ENCODE measurements around the gene CHST8.
"Not testable (repeated sequence)": the region's sequence is repeated elsewhere in the genome, so short reads cannot be mapped to it uniquely, and the experiment has no call there.

The CHST8 gene

DNA sequence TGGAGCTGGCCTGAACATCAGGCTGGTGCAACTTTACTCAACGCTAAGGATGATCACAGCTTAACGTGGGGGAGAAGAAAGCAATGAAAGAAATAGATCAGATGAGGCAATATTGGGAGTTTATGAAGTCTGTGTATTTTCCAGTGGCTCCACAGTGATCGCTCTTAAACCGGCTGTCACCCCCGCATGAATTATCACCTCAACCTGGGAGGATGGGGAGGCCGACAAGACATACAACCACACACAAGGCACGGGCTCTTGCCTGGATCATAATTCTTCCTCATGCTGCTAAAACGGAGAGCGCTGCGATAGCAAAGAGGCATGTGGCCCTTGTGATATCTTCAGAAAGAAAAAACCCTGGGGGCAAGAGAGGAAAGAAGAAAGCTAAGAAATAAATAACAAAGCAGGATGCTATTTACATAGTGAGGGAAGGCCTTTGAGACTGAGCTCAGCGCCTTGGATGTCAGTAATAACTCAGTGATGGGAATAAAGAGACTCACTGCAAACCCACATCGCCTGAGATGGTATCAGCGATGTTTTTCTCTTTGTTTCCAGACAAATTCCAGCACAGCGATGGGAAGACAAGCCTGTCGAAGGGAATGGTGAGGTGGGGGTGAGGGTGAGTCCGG lies 19.1 kb upstream of the CHST8 start:
- no peak overlapping the region for H3K27ac ChIP-seq (ENCODE audit: low read depth, low read length, severe bottlenecking)
- H3K9me3 ChIP-seq (ENCODE audit: control insufficient read depth, low read length) = peaks cover 24% of the 10 kb centered on the region
- no peak overlapping the region for H3K4me3 ChIP-seq (ENCODE audit: extremely low read depth, insufficient read depth, low read length, poor library complexity, severe bottlenecking)
- H3K36me3 ChIP-seq (ENCODE audit: control insufficient read depth, insufficient read depth, low read length) = no peaks in the 10 kb centered on the region
- WGBS, 2 experiments (ENCODE audit: insufficient coverage in 2 of 2) = 75 to 84% methylated on average over 11 of the region's 16 CpGs
- H3K4me1 ChIP-seq (ENCODE audit: control insufficient read depth, insufficient read depth, low read length, poor library complexity, severe bottlenecking) = no peaks in the 10 kb centered on the region

- WGBS, 2 experiments (ENCODE audit: insufficient coverage in 2 of 2) = 82 to 92% methylated on average over 2 to 4 of the region's 6 CpGs
- Histone ChIP-seq H3K4me1 (ENCODE audit: control insufficient read depth, insufficient read depth, low read length, poor library complexity, severe bottlenecking) (no peaks in the 10 kb centered on the region), H3K4me3 (ENCODE audit: extremely low read depth, insufficient read depth, low read length, poor library complexity, severe bottlenecking) (no peak overlapping the region), H3K27ac (ENCODE audit: low read depth, low read length, severe bottlenecking) (no peak overlapping the region), H3K9me3 (ENCODE audit: control insufficient read depth, low read length) (peaks cover 24% of the 10 kb centered on the region), H3K36me3 (ENCODE audit: control insufficient read depth, insufficient read depth, low read length) (no peaks in the 10 kb centered on the region)
These were observed 18.4 kb upstream of the CHST8 start for GRCh38 chr19:33603377-33603776.

DNA sequence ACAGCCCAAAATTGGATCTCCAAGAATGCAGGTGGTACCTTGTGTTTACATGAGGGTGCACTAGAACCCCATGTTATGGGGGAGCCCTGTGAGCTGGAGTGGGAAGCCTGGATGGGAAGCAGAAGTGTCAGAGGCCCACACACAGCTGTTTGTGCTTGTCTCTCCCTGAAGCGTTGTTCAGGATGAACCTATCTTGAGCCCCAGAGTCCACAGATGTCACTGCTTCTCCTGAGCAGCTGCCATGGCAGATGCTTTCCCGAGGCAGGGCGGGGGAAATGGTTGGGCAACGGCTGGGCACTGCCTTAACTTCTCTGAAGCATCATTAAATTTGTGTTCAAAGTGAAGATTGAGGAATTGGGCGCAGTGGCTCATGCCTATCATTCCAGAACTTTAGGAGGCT lies 17.1 kb upstream of the CHST8 start:
- Histone ChIP-seq H3K9me3 (ENCODE audit: control insufficient read depth, low read length) (peaks cover 30% of the 10 kb centered on the region), H3K36me3 (ENCODE audit: control insufficient read depth, insufficient read depth, low read length) (no peaks in the 10 kb centered on the region), H3K4me1 (ENCODE audit: control insufficient read depth, insufficient read depth, low read length, poor library complexity, severe bottlenecking) (no peaks in the 10 kb centered on the region), H3K4me3 (ENCODE audit: extremely low read depth, insufficient read depth, low read length, poor library complexity, severe bottlenecking) (no peak overlapping the region), H3K27ac (ENCODE audit: low read depth, low read length, severe bottlenecking) (no peak overlapping the region)
- 83 to 100% methylated on average over 5 of the region's 5 CpGs for WGBS, 2 experiments (ENCODE audit: insufficient coverage in 2 of 2)

DNA sequence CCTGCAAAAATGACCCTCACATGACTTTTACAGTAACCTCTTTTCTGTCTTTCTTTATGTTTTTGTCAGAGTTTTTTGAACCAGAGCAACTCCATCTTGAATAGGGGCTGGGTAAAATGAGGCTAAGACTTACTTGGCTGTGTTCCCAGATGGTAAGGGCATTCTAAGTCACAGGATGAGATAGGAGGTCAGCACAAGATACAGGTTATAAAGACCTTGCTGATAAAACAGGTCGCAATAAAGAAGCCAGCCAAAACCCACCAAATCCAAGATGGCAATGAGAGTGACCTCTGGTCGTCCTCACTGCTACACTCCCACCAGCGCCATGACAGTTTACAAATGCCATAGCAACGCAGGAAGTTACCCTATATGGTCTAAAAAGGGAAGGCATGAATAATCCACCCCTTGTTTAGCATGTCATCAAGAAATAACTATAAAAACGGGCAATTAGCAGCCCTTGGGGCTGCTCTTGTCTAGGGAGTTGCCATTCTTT lies 15.9 kb upstream of the CHST8 start:
- not testable (repeated sequence) for H3K27ac ChIP-seq (ENCODE audit: low read depth, low read length, severe bottlenecking)

GRCh38 chr19:33606556-33606955 lies 15.2 kb upstream of the CHST8 start:
- Histone ChIP-seq H3K27ac (ENCODE audit: low read depth, low read length, severe bottlenecking) (no peak overlapping the region), H3K36me3 (ENCODE audit: control insufficient read depth, insufficient read depth, low read length) (no peaks in the 10 kb centered on the region), H3K4me1 (ENCODE audit: control insufficient read depth, insufficient read depth, low read length, poor library complexity, severe bottlenecking) (no peaks in the 10 kb centered on the region), H3K4me3 (ENCODE audit: extremely low read depth, insufficient read depth, low read length, poor library complexity, severe bottlenecking) (no peak overlapping the region), H3K9me3 (ENCODE audit: control insufficient read depth, low read length) (peaks cover 28% of the 10 kb centered on the region)
- 76 to 90% methylated on average over 2 to 4 of the region's 4 CpGs for WGBS, 2 experiments (ENCODE audit: insufficient coverage in 2 of 2)

More for the DNA sequence above, 15.9 kb upstream of the CHST8 start:
- not testable (repeated sequence) for H3K36me3 ChIP-seq (ENCODE audit: control insufficient read depth, insufficient read depth, low read length); H3K4me3 ChIP-seq (ENCODE audit: extremely low read depth, insufficient read depth, low read length, poor library complexity, severe bottlenecking); H3K4me1 ChIP-seq (ENCODE audit: control insufficient read depth, insufficient read depth, low read length, poor library complexity, severe bottlenecking)
- 88 to 93% methylated on average over 3 to 4 of the region's 5 CpGs for WGBS, 2 experiments (ENCODE audit: insufficient coverage in 2 of 2)
- H3K9me3 ChIP-seq (ENCODE audit: control insufficient read depth, low read length) = peaks cover 35% of the 10 kb centered on the region

GRCh38 chr19:33609353-33609752 lies 12.4 kb upstream of the CHST8 start:
- Histone ChIP-seq H3K4me3 (ENCODE audit: extremely low read depth, insufficient read depth, low read length, poor library complexity, severe bottlenecking) (no peak overlapping the region), H3K9me3 (ENCODE audit: control insufficient read depth, low read length) (peaks cover 16% of the 10 kb centered on the region), H3K4me1 (ENCODE audit: control insufficient read depth, insufficient read depth, low read length, poor library complexity, severe bottlenecking) (no peaks in the 10 kb centered on the region), H3K27ac (ENCODE audit: low read depth, low read length, severe bottlenecking) (no peak overlapping the region), H3K36me3 (ENCODE audit: control insufficient read depth, insufficient read depth, low read length) (no peaks in the 10 kb centered on the region)
- no CpG with 5 or more reads among the region's 1 CpG for WGBS, 2 experiments (ENCODE audit: insufficient coverage in 2 of 2)

- Histone ChIP-seq H3K36me3 (ENCODE audit: control insufficient read depth, insufficient read depth, low read length) (no peaks in the 10 kb centered on the region), H3K4me3 (ENCODE audit: extremely low read depth, insufficient read depth, low read length, poor library complexity, severe bottlenecking) (no peak overlapping the region), H3K27ac (ENCODE audit: low read depth, low read length, severe bottlenecking) (no peak overlapping the region), H3K9me3 (ENCODE audit: control insufficient read depth, low read length) (peaks cover 16% of the 10 kb centered on the region), H3K4me1 (ENCODE audit: control insufficient read depth, insufficient read depth, low read length, poor library complexity, severe bottlenecking) (no peaks in the 10 kb centered on the region)
- 88% methylated on average over 1 of the region's 1 CpG; no CpG with 5 or more reads in 1 of the 2 experiments for WGBS, 2 experiments (ENCODE audit: insufficient coverage in 2 of 2)
These were observed 11.2 kb upstream of the CHST8 start for GRCh38 chr19:33610588-33610987.

- Histone ChIP-seq H3K4me1 (ENCODE audit: control insufficient read depth, insufficient read depth, low read length, poor library complexity, severe bottlenecking) (no peaks in the 10 kb centered on the region), H3K9me3 (ENCODE audit: control insufficient read depth, low read length) (peaks cover 16% of the 10 kb centered on the region), H3K36me3 (ENCODE audit: control insufficient read depth, insufficient read depth, low read length) (no peaks in the 10 kb centered on the region), H3K4me3 (ENCODE audit: extremely low read depth, insufficient read depth, low read length, poor library complexity, severe bottlenecking) (no peak overlapping the region), H3K27ac (ENCODE audit: low read depth, low read length, severe bottlenecking) (no peak overlapping the region)
- 77 to 86% methylated on average over 11 of the region's 11 CpGs for WGBS, 2 experiments (ENCODE audit: insufficient coverage in 2 of 2)
These were observed 8.7 kb upstream of the CHST8 start for GRCh38 chr19:33612928-33613619.

DNA sequence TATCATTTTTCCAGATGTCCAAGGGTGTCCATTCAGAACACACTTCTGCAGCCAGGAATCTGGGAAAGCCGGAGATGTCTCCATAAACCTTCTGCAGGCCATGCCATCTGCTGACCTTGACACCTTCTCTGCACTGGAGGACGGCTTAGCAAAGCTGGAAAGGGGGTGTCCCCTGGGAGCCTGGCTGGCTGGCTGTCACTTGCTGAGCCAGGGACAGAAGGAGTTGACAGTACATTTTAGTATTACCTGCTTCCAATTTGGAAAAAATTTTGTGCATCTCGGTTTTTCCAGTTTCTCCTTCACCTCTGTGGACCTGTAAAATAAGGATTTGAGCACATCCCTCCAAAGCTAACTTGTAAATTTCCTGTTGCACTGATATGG lies 8.1 kb upstream of the CHST8 start:
- 67 to 74% methylated on average over 3 of the region's 3 CpGs for WGBS, 2 experiments (ENCODE audit: insufficient coverage in 2 of 2)
- Histone ChIP-seq H3K4me1 (ENCODE audit: control insufficient read depth, insufficient read depth, low read length, poor library complexity, severe bottlenecking) (no peaks in the 10 kb centered on the region), H3K4me3 (ENCODE audit: extremely low read depth, insufficient read depth, low read length, poor library complexity, severe bottlenecking) (no peak overlapping the region), H3K9me3 (ENCODE audit: control insufficient read depth, low read length) (peaks cover 16% of the 10 kb centered on the region), H3K27ac (ENCODE audit: low read depth, low read length, severe bottlenecking) (no peak overlapping the region), H3K36me3 (ENCODE audit: control insufficient read depth, insufficient read depth, low read length) (no peaks in the 10 kb centered on the region)

- WGBS, 2 experiments (ENCODE audit: insufficient coverage in 2 of 2) = 94 to 97% methylated on average over 4 of the region's 4 CpGs
- H3K9me3 ChIP-seq (ENCODE audit: control insufficient read depth, low read length) = no peaks in the 10 kb centered on the region
- H3K4me1 ChIP-seq (ENCODE audit: control insufficient read depth, insufficient read depth, low read length, poor library complexity, severe bottlenecking) = no peaks in the 10 kb centered on the region
- H3K27ac ChIP-seq (ENCODE audit: low read depth, low read length, severe bottlenecking) = no peak overlapping the region
- H3K36me3 ChIP-seq (ENCODE audit: control insufficient read depth, insufficient read depth, low read length) = no peaks in the 10 kb centered on the region
- H3K4me3 ChIP-seq (ENCODE audit: extremely low read depth, insufficient read depth, low read length, poor library complexity, severe bottlenecking) = no peak overlapping the region
These were observed 5.4 kb upstream of the CHST8 start for GRCh38 chr19:33616346-33616745.

- no peaks in the 10 kb centered on the region for H3K36me3 ChIP-seq (ENCODE audit: control insufficient read depth, insufficient read depth, low read length)
- H3K9me3 ChIP-seq (ENCODE audit: control insufficient read depth, low read length) = no peaks in the 10 kb centered on the region
- H3K4me3 ChIP-seq (ENCODE audit: extremely low read depth, insufficient read depth, low read length, poor library complexity, severe bottlenecking) = no peak overlapping the region
- no peak overlapping the region for H3K27ac ChIP-seq (ENCODE audit: low read depth, low read length, severe bottlenecking)
- 83 to 100% methylated on average over 1 of the region's 4 CpGs for WGBS, 2 experiments (ENCODE audit: insufficient coverage in 2 of 2)
- H3K4me1 ChIP-seq (ENCODE audit: control insufficient read depth, insufficient read depth, low read length, poor library complexity, severe bottlenecking) = no peaks in the 10 kb centered on the region
These were observed 4.9 kb upstream of the CHST8 start for GRCh38 chr19:33616857-33617256.
